GM04504 (cell line): ENCODE data around the gene HSPD1.

ENCODE experiments used
- DNase-seq: peaks from one replicate; pipeline ENCODE4 v3.0.0-alpha.2; 2012; ENCODE audit warnings: low read depth

HSPD1 gene

GRCh38 chr2:197499594-197500502 lies at the start of gene HSPD1, which contains the start of gene HSPE1:
TSS of gene HSPD1 (minus strand) at chr2:197499840. CDS start at chr2:197498848, 992 bp downstream.
TSS of gene HSPE1 (plus strand) at chr2:197500379. CDS start at chr2:197500437, 58 bp downstream.
- DNase-seq = peak; percentile 100

GRCh38 chr2:197548582-197548981 lies 48.9 kb upstream of the HSPD1 start:
- DNase-seq = no peak

- DNase-seq = no peak
Measured at GRCh38 chr2:197547163-197547900, 47.7 kb upstream of the HSPD1 start.

GRCh38 chr2:197543206-197543605 lies 43.6 kb upstream of the HSPD1 start:
- no peak for DNase-seq

- DNase-seq = no peak
Measured at GRCh38 chr2:197539734-197540133, 40.1 kb upstream of the HSPD1 start.

- DNase-seq = no peak
Measured at GRCh38 chr2:197538412-197538811, 38.8 kb upstream of the HSPD1 start.

- no peak for DNase-seq
Measured at GRCh38 chr2:197517150-197517549, 17.5 kb upstream of the HSPD1 start.

GRCh38 chr2:197516393-197516761 lies 16.7 kb upstream of the HSPD1 start:
- DNase-seq = no peak

GRCh38 chr2:197515739-197516392 lies 16.2 kb upstream of the HSPD1 start, which contains the start of gene MOB4:
TSS of gene MOB4 (plus strand) at chr2:197516066. CDS start at chr2:197516087, 21 bp downstream.
- DNase-seq = peak; percentile 88

GRCh38 chr2:197515315-197515738 lies 15.7 kb upstream of the HSPD1 start:
- DNase-seq = no peak

- DNase-seq = no peak
Measured at GRCh38 chr2:197514754-197515153, 15.1 kb upstream of the HSPD1 start.

- DNase-seq = no peak
Measured at GRCh38 chr2:197513915-197514314, 14.3 kb upstream of the HSPD1 start.

GRCh38 chr2:197506658-197507057 lies 7.0 kb upstream of the HSPD1 start:
- no peak for DNase-seq

GRCh38 chr2:197504512-197504911 lies 4.9 kb upstream of the HSPD1 start:
- no peak for DNase-seq

GRCh38 chr2:197504000-197504399 lies 4.4 kb upstream of the HSPD1 start:
- DNase-seq = no peak

GRCh38 chr2:197502685-197503084 lies 3.0 kb upstream of the HSPD1 start:
- DNase-seq = no peak

GRCh38 chr2:197502201-197502600 lies 2.6 kb upstream of the HSPD1 start:
- DNase-seq = no peak

GRCh38 chr2:197500503-197501131 lies 977 bp upstream of the HSPD1 start:
- DNase-seq = no peak

- DNase-seq = no peak
Measured at GRCh38 chr2:197498937-197499593, 575 bp downstream of the HSPD1 start.

GRCh38 chr2:197498235-197498936 lies 1.3 kb downstream of the HSPD1 start:
- DNase-seq = no peak

- DNase-seq = no peak
Measured at GRCh38 chr2:197497326-197497725, 2.3 kb downstream of the HSPD1 start.
